ENCODE results near the gene ARHGAP24.
"Not testable (repeated sequence)": the region's sequence is repeated elsewhere in the genome, so short reads cannot be mapped to it uniquely, and the experiment has no call there.

The ARHGAP24 gene

GRCh38 chr4:85787133-85787532, 312.2 kb downstream of the ARHGAP24 start:
- DNase-seq: no peak

- DNase-seq: no peak
Observed at GRCh38 chr4:85788604-85789003, 313.7 kb downstream of the ARHGAP24 start.

GRCh38 chr4:85789241-85789640, 314.3 kb downstream of the ARHGAP24 start:
- DNase-seq: no peak

- DNase-seq: no peak
Observed at GRCh38 chr4:85790582-85790981, 315.6 kb downstream of the ARHGAP24 start.

- no peak for DNase-seq
Observed at GRCh38 chr4:85792376-85793232, 317.7 kb downstream of the ARHGAP24 start.

- DNase-seq: no peak
Observed at GRCh38 chr4:85793233-85793585, 318.3 kb downstream of the ARHGAP24 start.

- no peak for DNase-seq
Observed at GRCh38 chr4:85798012-85798770, 323.2 kb downstream of the ARHGAP24 start.

GRCh38 chr4:85803856-85804255, 328.9 kb downstream of the ARHGAP24 start:
- no peak for DNase-seq

- no peak for DNase-seq
Observed at GRCh38 chr4:85805891-85806290, 330.9 kb downstream of the ARHGAP24 start.

GRCh38 chr4:85806334-85806733, 331.4 kb downstream of the ARHGAP24 start:
- DNase-seq: no peak

- no peak for DNase-seq
Observed at GRCh38 chr4:85807247-85807950, 332.4 kb downstream of the ARHGAP24 start.

GRCh38 chr4:85808104-85808503, 333.2 kb downstream of the ARHGAP24 start:
- DNase-seq: no peak

GRCh38 chr4:85808864-85809263, 333.9 kb downstream of the ARHGAP24 start:
- DNase-seq: no peak

GRCh38 chr4:85812776-85813175, 337.8 kb downstream of the ARHGAP24 start:
- DNase-seq: no peak

- no peak for DNase-seq
Observed at GRCh38 chr4:85815796-85816459, 341.0 kb downstream of the ARHGAP24 start.

- no peak for DNase-seq
Observed at GRCh38 chr4:85818700-85819099, 343.8 kb downstream of the ARHGAP24 start.

- DNase-seq: not testable (repeated sequence)
Observed at GRCh38 chr4:85820101-85820500, 345.2 kb downstream of the ARHGAP24 start.

GRCh38 chr4:85821688-85822455, 346.9 kb downstream of the ARHGAP24 start:
- DNase-seq: no peak

- no peak for DNase-seq
Observed at GRCh38 chr4:85823295-85823694, 348.3 kb downstream of the ARHGAP24 start.

GRCh38 chr4:85824166-85824945, 349.4 kb downstream of the ARHGAP24 start:
- no peak for DNase-seq

- no peak for DNase-seq
Observed at GRCh38 chr4:85826060-85826678, 351.2 kb downstream of the ARHGAP24 start.

Data from activated CD4-positive, alpha-beta T cell treated with anti-CD3 and anti-CD28 coated beads, Interleukin-2, amount 50 U/mL, for 1 hour (primary cell).